Panc1 (cell line): ENCODE data around the gene ATP10A.

Source experiments
- POLR2AphosphoS5 ChIP-seq: IDR thresholded peaks from 2 replicates; pipeline ENCODE4 v1.6.1; 2012; ENCODE audit warnings: mild to moderate bottlenecking, low read depth, low read length, moderate library complexity
- SIN3A ChIP-seq: IDR thresholded peaks from 2 replicates; pipeline ENCODE4 v1.6.1; 2012; ENCODE audit warnings: low read depth, mild to moderate bottlenecking, low read length, moderate library complexity, borderline replicate concordance; ENCODE audit not compliant: insufficient read depth
- TF ChIP-seq, protein P1 (sequence below): fragments of 450-650 bp; IDR thresholded peaks from 2 replicates; pipeline ENCODE4 v1.5.1; 2017; ENCODE audit warnings: mild to moderate bottlenecking

DNA sequence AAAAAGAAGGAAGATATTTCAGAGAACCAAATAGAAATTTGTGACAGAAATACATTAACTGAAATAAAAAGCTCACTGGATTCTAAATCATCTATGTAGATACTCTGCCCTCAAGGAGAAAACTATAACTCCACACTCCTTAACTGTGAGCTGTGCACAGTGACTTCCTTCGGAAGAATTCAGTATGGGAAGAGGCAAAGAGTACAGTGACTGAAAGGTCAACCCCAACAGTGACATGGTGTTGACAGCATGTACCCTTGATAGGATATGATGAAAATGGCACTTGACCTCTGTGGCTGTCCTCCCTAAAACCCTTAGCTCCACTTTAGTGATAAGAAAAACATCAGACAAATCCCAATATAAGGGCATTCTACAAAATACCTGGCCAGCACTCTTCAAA is 165.5 kb downstream of the ATP10A start:
- TF ChIP-seq, protein P1, sequence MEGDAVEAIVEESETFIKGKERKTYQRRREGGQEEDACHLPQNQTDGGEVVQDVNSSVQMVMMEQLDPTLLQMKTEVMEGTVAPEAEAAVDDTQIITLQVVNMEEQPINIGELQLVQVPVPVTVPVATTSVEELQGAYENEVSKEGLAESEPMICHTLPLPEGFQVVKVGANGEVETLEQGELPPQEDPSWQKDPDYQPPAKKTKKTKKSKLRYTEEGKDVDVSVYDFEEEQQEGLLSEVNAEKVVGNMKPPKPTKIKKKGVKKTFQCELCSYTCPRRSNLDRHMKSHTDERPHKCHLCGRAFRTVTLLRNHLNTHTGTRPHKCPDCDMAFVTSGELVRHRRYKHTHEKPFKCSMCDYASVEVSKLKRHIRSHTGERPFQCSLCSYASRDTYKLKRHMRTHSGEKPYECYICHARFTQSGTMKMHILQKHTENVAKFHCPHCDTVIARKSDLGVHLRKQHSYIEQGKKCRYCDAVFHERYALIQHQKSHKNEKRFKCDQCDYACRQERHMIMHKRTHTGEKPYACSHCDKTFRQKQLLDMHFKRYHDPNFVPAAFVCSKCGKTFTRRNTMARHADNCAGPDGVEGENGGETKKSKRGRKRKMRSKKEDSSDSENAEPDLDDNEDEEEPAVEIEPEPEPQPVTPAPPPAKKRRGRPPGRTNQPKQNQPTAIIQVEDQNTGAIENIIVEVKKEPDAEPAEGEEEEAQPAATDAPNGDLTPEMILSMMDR, result no peak
- TF ChIP-seq POLR2AphosphoS5, result no peak
- TF ChIP-seq SIN3A, result no peak
